Neural progenitor cell (in vitro differentiated cells): Measurements from ENCODE around the gene RELL1.

Experiments
- CTCF ChIP-seq: fragments of 200-600 bp; sonication (generic); IDR thresholded peaks from 2 replicates; pipeline ENCODE4 v1.5.1; 2017; ENCODE audit warnings: antibody characterized with exemption, mild to moderate bottlenecking
- EZH2 ChIP-seq: fragments of 200-600 bp; sonication (generic); IDR thresholded peaks from 2 replicates; pipeline ENCODE4 v1.6.1; 2017; ENCODE audit warnings: antibody characterized with exemption, mild to moderate bottlenecking, moderate library complexity
- EZH2phosphoT487 ChIP-seq: fragments of 200-600 bp; sonication (generic); IDR thresholded peaks from 2 replicates; pipeline ENCODE4 v1.6.1; 2017; ENCODE audit warnings: antibody characterized with exemption

- no peak for TF ChIP-seq EZH2phosphoT487
- no peak for TF ChIP-seq CTCF
- no peak for TF ChIP-seq EZH2
These were observed 19.5 kb downstream of the RELL1 start for GRCh38 chr4:37666625-37667071.
